ENCODE results near the gene CDK17. TPM values are rescaled to one million over a fixed set of nuclear protein-coding genes. Genes with fewer than 3 reads are reported as not detected.

CDK17 gene
- total RNA-seq, 2 donors from 2014 or later = 30.7 to 97.6 TPM

DNA sequence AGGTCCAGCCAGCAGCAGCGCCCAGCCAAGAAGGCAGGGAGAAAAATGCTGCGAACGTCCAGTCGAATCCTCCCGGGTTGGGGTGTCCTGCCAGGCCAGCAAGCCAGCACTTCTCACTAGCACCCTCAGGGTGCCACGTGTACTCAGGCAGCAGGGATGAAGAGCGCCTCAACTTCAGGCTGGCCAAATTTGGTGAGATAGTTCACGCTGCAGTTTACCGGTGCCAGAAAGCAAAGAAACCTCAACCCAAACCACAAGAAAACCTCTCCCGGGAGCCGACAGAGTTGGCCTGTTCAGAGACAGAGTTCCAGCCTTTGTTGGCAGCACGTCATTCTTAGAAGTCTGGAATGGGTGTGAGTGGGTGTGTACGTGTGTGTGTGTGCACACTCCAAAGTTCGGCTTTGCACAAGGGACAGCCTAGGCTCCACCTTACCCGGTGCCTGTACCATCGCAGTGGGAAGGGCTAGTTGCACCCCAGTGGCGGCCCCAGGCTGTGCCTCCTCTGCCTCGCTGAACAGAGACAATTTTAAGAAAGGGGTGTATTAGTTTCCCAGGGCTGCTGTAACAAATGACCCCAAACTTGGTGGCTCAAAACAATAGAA is 163.9 kb downstream of the CDK17 start:
- peaks cover 37 to 55% of the 10 kb centered on the region in 2 donors for H3K4me1 ChIP-seq (ENCODE audit: control insufficient read depth in 1 of 2, low read depth in 2 of 2)
- H3K9me3 ChIP-seq = no peaks in the 10 kb centered on the region
- H3K27ac ChIP-seq = peak overlapping the region; percentile 26 to 34
- H3K36me3 ChIP-seq = no peaks in the 10 kb centered on the region
- no peaks in the 10 kb centered on the region for H3K27me3 ChIP-seq (replicated peaks; ENCODE audit: insufficient read depth)
- TF ChIP-seq, protein P1, sequence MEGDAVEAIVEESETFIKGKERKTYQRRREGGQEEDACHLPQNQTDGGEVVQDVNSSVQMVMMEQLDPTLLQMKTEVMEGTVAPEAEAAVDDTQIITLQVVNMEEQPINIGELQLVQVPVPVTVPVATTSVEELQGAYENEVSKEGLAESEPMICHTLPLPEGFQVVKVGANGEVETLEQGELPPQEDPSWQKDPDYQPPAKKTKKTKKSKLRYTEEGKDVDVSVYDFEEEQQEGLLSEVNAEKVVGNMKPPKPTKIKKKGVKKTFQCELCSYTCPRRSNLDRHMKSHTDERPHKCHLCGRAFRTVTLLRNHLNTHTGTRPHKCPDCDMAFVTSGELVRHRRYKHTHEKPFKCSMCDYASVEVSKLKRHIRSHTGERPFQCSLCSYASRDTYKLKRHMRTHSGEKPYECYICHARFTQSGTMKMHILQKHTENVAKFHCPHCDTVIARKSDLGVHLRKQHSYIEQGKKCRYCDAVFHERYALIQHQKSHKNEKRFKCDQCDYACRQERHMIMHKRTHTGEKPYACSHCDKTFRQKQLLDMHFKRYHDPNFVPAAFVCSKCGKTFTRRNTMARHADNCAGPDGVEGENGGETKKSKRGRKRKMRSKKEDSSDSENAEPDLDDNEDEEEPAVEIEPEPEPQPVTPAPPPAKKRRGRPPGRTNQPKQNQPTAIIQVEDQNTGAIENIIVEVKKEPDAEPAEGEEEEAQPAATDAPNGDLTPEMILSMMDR (IDR thresholded peaks at IDR 0.05) = no peak
- ATAC-seq (ENCODE audit: insufficient number of reproducible peaks, low FRiP score, low read depth) (no peak), DNase-seq (ENCODE audit: low spot score) (no peak)
- peak overlapping the region; percentile 30 for H3K4me3 ChIP-seq

- H3K4me1 ChIP-seq (ENCODE audit: control insufficient read depth in 1 of 2, low read depth in 2 of 2) = peaks cover 37 to 55% of the 10 kb centered on the region in 2 donors
- no peaks in the 10 kb centered on the region for H3K27me3 ChIP-seq (replicated peaks; ENCODE audit: insufficient read depth)
- H3K36me3 ChIP-seq = no peaks in the 10 kb centered on the region
- no peak overlapping the region for H3K4me3 ChIP-seq
- TF ChIP-seq, protein P1 (IDR thresholded peaks at IDR 0.05) = no peak
- DNase-seq (ENCODE audit: low spot score) (no peak), ATAC-seq (ENCODE audit: insufficient number of reproducible peaks, low FRiP score, low read depth) (no peak)
- H3K9me3 ChIP-seq = no peaks in the 10 kb centered on the region
- no peak overlapping the region for H3K27ac ChIP-seq
These were observed 164.8 kb downstream of the CDK17 start for GRCh38 chr12:96235484-96235826.

GRCh38 chr12:96234591-96235483 is 165.4 kb downstream of the CDK17 start:
- no peak for ATAC-seq (ENCODE audit: insufficient number of reproducible peaks, low FRiP score, low read depth)
- Histone ChIP-seq H3K36me3 (no peaks in the 10 kb centered on the region), H3K9me3 (no peaks in the 10 kb centered on the region), H3K27me3 (replicated peaks; ENCODE audit: insufficient read depth) (no peaks in the 10 kb centered on the region), H3K4me3 (peak overlapping the region; percentile 34), H3K4me1 (ENCODE audit: control insufficient read depth in 1 of 2, low read depth in 2 of 2) (peaks cover 37 to 55% of the 10 kb centered on the region in 2 donors), H3K27ac (peak overlapping the region in 1 of 2 donors; percentile 82)
- DNase-seq (ENCODE audit: low spot score) = no peak
- TF ChIP-seq, protein P1 (IDR thresholded peaks at IDR 0.05) = no peak

DNA sequence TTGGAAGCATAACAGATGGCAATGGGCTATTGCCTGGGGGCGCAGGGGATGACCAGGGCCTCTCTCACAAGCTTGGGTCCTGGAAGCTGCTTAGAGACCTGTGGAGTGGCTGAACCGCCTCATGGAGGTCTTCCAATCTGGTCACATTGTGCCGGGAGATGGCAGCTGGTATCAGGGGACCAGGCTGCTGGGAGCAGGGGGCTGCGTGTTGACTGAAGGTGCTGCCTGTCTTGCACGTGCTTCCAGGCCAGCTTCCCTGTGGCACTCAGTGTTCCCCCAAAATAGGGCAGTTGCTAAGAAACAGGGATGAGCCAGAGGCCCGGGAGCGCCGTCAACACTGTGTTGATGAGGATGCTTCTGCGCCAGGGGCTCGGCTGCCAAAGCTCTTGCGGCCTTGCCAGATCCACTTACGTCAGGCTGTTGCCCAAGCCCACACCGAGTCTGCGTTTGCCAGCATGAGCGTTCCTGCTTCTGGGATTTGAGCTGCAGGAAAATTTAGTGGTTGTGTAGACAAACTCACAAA is 166.2 kb downstream of the CDK17 start:
- H3K4me3 ChIP-seq = peak overlapping the region; percentile 34
- TF ChIP-seq, protein P1 (IDR thresholded peaks at IDR 0.05) = no peak
- ATAC-seq (ENCODE audit: insufficient number of reproducible peaks, low FRiP score, low read depth) (peak; percentile 64), DNase-seq (ENCODE audit: low spot score) (peak; percentile 82)
- H3K36me3 ChIP-seq = no peaks in the 10 kb centered on the region
- peak overlapping the region; percentile 71 to 82 for H3K27ac ChIP-seq
- no peaks in the 10 kb centered on the region for H3K27me3 ChIP-seq (replicated peaks; ENCODE audit: insufficient read depth)
- peaks cover 37 to 55% of the 10 kb centered on the region in 2 donors for H3K4me1 ChIP-seq (ENCODE audit: control insufficient read depth in 1 of 2, low read depth in 2 of 2)
- H3K9me3 ChIP-seq = no peaks in the 10 kb centered on the region

DNA sequence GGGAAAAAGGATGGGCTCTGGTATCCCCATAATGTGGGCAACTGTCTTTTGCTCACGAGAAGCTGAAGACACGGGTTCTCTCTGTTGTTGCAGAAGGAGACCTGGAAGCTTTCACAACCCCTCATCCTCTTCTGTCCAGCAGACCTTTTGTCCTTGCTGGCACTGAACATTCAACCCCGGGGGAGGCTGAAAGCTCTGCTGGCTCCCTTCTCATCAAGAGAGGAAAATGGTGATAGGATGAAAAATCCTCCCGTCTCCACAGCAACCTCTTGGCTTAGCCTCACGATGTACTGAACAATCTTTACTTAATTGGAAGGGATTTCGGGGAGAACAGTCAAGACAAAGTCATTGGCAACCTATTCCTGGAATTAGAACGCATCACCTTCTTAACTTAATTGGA is 167.1 kb downstream of the CDK17 start:
- ATAC-seq (ENCODE audit: insufficient number of reproducible peaks, low FRiP score, low read depth) (no peak), DNase-seq (ENCODE audit: low spot score) (no peak)
- Histone ChIP-seq H3K27me3 (replicated peaks; ENCODE audit: insufficient read depth) (no peaks in the 10 kb centered on the region), H3K4me3 (no peak overlapping the region), H3K27ac (peak overlapping the region; percentile 71 to 82), H3K36me3 (no peaks in the 10 kb centered on the region), H3K4me1 (ENCODE audit: control insufficient read depth in 1 of 2, low read depth in 2 of 2) (peaks cover 33 to 48% of the 10 kb centered on the region in 2 donors), H3K9me3 (no peaks in the 10 kb centered on the region)
- TF ChIP-seq, protein P1 (IDR thresholded peaks at IDR 0.05) = no peak

Measured in thoracic aorta (tissue), 2 donors.